Measurements from ENCODE around the gene MEST.
"Not testable (repeated sequence)": the region's sequence is repeated elsewhere in the genome, so short reads cannot be mapped to it uniquely, and the experiment has no call there.

DNA sequence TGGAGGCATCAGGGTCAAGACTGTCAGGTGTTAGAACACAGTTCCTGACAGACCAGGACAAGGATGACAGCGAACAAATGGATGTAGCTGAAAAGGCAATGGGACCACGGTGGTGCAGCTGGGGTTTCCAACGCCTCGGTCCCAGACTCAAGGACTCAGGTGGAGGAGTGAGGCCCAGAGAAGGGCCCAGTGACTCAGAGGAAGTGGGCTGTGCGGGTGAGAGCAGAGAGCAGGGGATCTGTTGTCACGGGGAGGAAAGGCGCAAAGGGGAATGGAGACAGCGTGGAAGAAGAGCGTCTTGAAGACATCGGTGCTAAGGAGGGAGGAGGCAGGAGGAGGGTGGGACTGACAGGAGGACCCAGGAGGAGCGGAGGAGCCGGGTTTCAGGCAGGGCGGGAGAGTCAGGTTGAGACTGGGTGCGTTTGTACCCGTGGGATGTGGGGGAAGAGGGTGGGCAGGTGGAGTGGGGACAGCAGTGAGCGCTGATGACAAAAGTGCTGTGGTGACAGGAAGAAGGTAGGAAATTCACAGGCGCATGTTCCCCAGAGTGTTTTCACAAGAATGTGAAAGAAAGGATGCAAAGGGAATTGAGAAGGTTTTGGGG, 36.0 kb downstream of the MEST start:
- TF ChIP-seq, protein P1, sequence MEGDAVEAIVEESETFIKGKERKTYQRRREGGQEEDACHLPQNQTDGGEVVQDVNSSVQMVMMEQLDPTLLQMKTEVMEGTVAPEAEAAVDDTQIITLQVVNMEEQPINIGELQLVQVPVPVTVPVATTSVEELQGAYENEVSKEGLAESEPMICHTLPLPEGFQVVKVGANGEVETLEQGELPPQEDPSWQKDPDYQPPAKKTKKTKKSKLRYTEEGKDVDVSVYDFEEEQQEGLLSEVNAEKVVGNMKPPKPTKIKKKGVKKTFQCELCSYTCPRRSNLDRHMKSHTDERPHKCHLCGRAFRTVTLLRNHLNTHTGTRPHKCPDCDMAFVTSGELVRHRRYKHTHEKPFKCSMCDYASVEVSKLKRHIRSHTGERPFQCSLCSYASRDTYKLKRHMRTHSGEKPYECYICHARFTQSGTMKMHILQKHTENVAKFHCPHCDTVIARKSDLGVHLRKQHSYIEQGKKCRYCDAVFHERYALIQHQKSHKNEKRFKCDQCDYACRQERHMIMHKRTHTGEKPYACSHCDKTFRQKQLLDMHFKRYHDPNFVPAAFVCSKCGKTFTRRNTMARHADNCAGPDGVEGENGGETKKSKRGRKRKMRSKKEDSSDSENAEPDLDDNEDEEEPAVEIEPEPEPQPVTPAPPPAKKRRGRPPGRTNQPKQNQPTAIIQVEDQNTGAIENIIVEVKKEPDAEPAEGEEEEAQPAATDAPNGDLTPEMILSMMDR (conservative IDR thresholded peaks at IDR 0.05 in 1 of 2, IDR thresholded peaks at IDR 0.05 in 1 of 2; ENCODE audit: low read depth in 1 of 2, low read length in 2 of 2): not testable (repeated sequence)
- not testable (repeated sequence) for TF ChIP-seq EZH2 (IDR thresholded peaks at IDR 0.05; ENCODE audit: low read length, missing control alignments)
